OCI-LY1 (cell line): ENCODE data around the gene DUOX1.

ENCODE experiments used
- H2AFZ ChIP-seq: fragments of 200-600 bp; sonication (generic), shearing (Covaris generic); 2 replicates; pipeline ENCODE4 v1.6.0; 2014; ENCODE audit warnings: antibody characterized with exemption, mild to moderate bottlenecking, low read length
- H3F3A ChIP-seq: fragments of 200-600 bp; sonication (generic), shearing (Covaris generic); 2 replicates; pipeline ENCODE4 v1.6.0; 2014; ENCODE audit warnings: mild to moderate bottlenecking, antibody characterized with exemption, low read length, moderate library complexity; ENCODE audit not compliant: insufficient read depth
- H3K27ac ChIP-seq: fragments of 200-600 bp; sonication (generic); 2 replicates; pipeline ENCODE4 v1.5.1; 2014; ENCODE audit warnings: low read length, mixed run types, mild to moderate bottlenecking, low read depth; ENCODE audit not compliant: poor library complexity, severe bottlenecking
- H3K27me3 ChIP-seq: fragments of 200-600 bp; sonication (generic); 2 replicates; pipeline ENCODE4 v1.6.0; 2014; ENCODE audit warnings: antibody characterized with exemption, mild to moderate bottlenecking, low read length, moderate library complexity; ENCODE audit not compliant: insufficient read depth
- H3K36me3 ChIP-seq: fragments of 200-600 bp; sonication (generic); 2 replicates; pipeline ENCODE4 v1.6.1; 2014; ENCODE audit warnings: mild to moderate bottlenecking, antibody characterized with exemption, low read length, moderate library complexity, mixed read lengths; ENCODE audit not compliant: insufficient read depth
- H3K4me1 ChIP-seq: fragments of 200-600 bp; sonication (generic); 2 replicates; pipeline ENCODE4 v1.5.1; 2014; ENCODE audit warnings: mild to moderate bottlenecking, low read length, moderate library complexity; ENCODE audit not compliant: insufficient read depth, severe bottlenecking
- H3K4me2 ChIP-seq: fragments of 200-600 bp; sonication (generic), shearing (Covaris generic); 2 replicates; pipeline ENCODE4 v1.6.1; 2014; ENCODE audit warnings: low read length
- H3K4me3 ChIP-seq: fragments of 200-600 bp; sonication (generic); 2 replicates; pipeline ENCODE4 v1.5.1; 2014; ENCODE audit warnings: low read length, low read depth, mild to moderate bottlenecking, mixed read lengths; ENCODE audit not compliant: poor library complexity, severe bottlenecking
- H3K79me2 ChIP-seq: fragments of 200-600 bp; shearing (Covaris generic); 2 replicates; pipeline ENCODE4 v1.6.1; 2016; ENCODE audit warnings: mixed run types, low read length, mixed read lengths; ENCODE audit not compliant: insufficient read depth
- H3K9ac ChIP-seq: fragments of 200-600 bp; sonication (generic), shearing (Covaris generic); 2 replicates; pipeline ENCODE4 v1.6.1; 2014; ENCODE audit warnings: mild to moderate bottlenecking, low read length, mixed read lengths
- H3K9me2 ChIP-seq: fragments of 200-600 bp; sonication (generic), shearing (Covaris generic); 2 replicates; pipeline ENCODE4 v1.6.1; 2014; ENCODE audit warnings: low read depth, mild to moderate bottlenecking, low read length, mixed read lengths
- H3K9me3 ChIP-seq: fragments of 200-600 bp; shearing (Covaris generic); 2 replicates; pipeline ENCODE4 v1.6.1; 2014; ENCODE audit warnings: low read length, mixed read lengths
- H4K20me1 ChIP-seq: fragments of 200-600 bp; sonication (generic), shearing (Covaris generic); 2 replicates; pipeline ENCODE4 v1.6.0; 2016; ENCODE audit warnings: mild to moderate bottlenecking, low read length; ENCODE audit not compliant: insufficient read depth
- EZH2 ChIP-seq: fragments of 200-600 bp; sonication (generic), shearing (Covaris generic); IDR thresholded peaks from 2 replicates; pipeline ENCODE4 v1.8.0; 2017; ENCODE audit warnings: borderline replicate concordance, mixed run types, mild to moderate bottlenecking, antibody characterized with exemption, low read length, moderate library complexity, mixed read lengths
- TF ChIP-seq, protein P1 (sequence below): fragments of 200-600 bp; sonication (generic), shearing (Covaris generic); IDR thresholded peaks from 2 replicates; pipeline ENCODE4 v1.5.1; 2017; ENCODE audit warnings: mild to moderate bottlenecking, antibody characterized with exemption, low read length, moderate library complexity, mixed read lengths

DUOX1 gene

DNA sequence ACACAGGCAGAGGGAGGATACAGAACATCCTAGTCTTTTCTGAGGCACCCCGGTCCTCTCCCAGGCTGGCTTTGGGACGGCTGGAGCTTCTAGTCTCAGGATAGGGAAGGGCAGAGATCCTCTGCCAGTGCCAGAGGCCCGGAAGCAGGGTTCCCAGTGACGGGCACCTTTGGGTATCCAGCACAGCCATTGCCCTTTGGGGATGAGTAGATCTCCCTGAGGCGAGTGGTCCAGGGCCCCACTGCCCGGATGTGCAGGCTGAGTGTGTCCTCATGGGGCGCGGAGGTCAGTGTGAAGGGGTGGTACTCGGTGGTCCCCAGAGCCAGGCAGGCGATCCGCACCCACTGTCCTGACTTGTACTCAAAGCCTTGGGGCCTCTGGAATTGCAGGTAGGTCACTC lies 34.1 kb upstream of the DUOX1 start:
- Histone ChIP-seq H3K4me2 (no peak overlapping the region), H3K9me3 (no peaks in the 10 kb centered on the region), H4K20me1 (no peaks in the 10 kb centered on the region)

DNA sequence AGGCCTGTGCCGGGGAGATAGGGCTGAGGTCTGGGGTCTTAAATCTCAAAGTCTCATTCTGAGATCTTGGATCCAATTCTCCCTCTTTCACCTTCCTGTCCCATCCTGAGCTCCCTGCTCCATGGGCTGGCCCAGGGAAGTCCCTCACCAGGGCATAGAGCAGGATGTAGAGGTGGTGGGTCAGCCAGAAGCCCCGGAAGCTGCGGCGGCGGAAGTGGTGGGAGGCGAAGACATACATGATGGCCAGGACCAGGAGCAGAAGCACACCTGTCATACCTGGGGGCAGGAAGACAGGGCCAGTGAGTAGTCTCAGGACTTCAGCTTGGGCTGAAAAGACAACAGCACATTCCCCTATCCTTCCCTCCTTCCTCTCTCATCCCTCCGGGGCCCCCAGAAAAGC lies 32.3 kb upstream of the DUOX1 start:
- Histone ChIP-seq H3K9me2 (no peaks in the 10 kb centered on the region), H3K36me3 (no peaks in the 10 kb centered on the region), H3F3A (no peaks in the 10 kb centered on the region), H2AFZ (no peak overlapping the region), H3K27ac (no peak overlapping the region), H3K79me2 (no peaks in the 10 kb centered on the region), H3K4me2 (no peak overlapping the region), H3K27me3 (0 out of 2 replicates have a peak, but pooled peaks cover 4% of the 10 kb centered on the region), H3K4me1 (no peaks in the 10 kb centered on the region), H4K20me1 (no peaks in the 10 kb centered on the region), H3K9ac (no peak overlapping the region), H3K9me3 (no peaks in the 10 kb centered on the region), H3K4me3 (no peak overlapping the region)
- TF ChIP-seq, protein P1, sequence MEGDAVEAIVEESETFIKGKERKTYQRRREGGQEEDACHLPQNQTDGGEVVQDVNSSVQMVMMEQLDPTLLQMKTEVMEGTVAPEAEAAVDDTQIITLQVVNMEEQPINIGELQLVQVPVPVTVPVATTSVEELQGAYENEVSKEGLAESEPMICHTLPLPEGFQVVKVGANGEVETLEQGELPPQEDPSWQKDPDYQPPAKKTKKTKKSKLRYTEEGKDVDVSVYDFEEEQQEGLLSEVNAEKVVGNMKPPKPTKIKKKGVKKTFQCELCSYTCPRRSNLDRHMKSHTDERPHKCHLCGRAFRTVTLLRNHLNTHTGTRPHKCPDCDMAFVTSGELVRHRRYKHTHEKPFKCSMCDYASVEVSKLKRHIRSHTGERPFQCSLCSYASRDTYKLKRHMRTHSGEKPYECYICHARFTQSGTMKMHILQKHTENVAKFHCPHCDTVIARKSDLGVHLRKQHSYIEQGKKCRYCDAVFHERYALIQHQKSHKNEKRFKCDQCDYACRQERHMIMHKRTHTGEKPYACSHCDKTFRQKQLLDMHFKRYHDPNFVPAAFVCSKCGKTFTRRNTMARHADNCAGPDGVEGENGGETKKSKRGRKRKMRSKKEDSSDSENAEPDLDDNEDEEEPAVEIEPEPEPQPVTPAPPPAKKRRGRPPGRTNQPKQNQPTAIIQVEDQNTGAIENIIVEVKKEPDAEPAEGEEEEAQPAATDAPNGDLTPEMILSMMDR: no peak
- TF ChIP-seq EZH2: no peak

More for the DNA sequence above, 34.1 kb upstream of the DUOX1 start:
- 0 out of 2 replicates have a peak, but pooled peaks cover 4% of the 10 kb centered on the region for H3K27me3 ChIP-seq
- H3K4me3 ChIP-seq: no peak overlapping the region
- H3K9me2 ChIP-seq: no peaks in the 10 kb centered on the region
- H3K27ac ChIP-seq: no peak overlapping the region
- no peaks in the 10 kb centered on the region for H3K36me3 ChIP-seq
- no peaks in the 10 kb centered on the region for H3F3A ChIP-seq
- no peak overlapping the region for H3K9ac ChIP-seq
- H2AFZ ChIP-seq: no peak overlapping the region
- no peaks in the 10 kb centered on the region for H3K79me2 ChIP-seq
- no peak for TF ChIP-seq EZH2
- TF ChIP-seq, protein P1: no peak
- H3K4me1 ChIP-seq: no peaks in the 10 kb centered on the region

DNA sequence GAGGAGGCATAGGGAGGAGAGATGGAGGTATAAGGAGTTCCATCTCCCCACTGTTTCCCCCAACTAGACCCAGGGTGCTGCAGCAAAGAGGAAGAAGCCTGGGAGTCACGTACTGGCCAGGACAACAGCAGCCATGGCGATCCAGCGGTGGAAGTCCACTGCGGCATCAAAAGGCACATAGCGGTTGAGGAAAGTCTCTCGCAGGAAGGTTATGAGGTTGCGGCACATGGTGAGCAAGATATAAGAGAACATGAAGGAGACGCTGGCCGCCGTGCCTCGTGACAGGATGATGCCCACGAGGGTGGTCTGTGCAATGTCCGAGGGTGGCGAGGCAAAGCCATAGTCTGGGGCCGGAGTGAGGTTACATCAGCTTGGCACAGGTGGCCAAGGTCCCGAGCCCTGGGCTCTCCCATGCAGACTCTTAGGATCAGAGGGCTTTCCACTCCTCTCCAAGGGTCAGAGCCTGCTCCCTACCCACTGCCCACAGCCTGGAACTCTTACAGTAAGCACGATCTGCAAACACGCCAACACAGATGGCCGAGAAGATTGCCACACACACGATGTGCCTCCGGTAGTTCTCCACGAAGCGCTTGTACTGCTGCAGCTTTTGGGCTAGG lies 30.1 kb upstream of the DUOX1 start:
- no peaks in the 10 kb centered on the region for H3K4me1 ChIP-seq
- TF ChIP-seq EZH2: no peak
- TF ChIP-seq, protein P1: no peak
- H3K9ac ChIP-seq: no peak overlapping the region
- no peaks in the 10 kb centered on the region for H3K9me3 ChIP-seq
- H3K27ac ChIP-seq: no peak overlapping the region
- no peaks in the 10 kb centered on the region for H3K9me2 ChIP-seq
- no peak overlapping the region for H3K4me2 ChIP-seq
- H4K20me1 ChIP-seq: no peaks in the 10 kb centered on the region
- H3K36me3 ChIP-seq: no peaks in the 10 kb centered on the region
- H3K4me3 ChIP-seq: no peak overlapping the region
- no peaks in the 10 kb centered on the region for H3K79me2 ChIP-seq
- H3F3A ChIP-seq: no peaks in the 10 kb centered on the region
- no peaks in the 10 kb centered on the region for H3K27me3 ChIP-seq
- no peak overlapping the region for H2AFZ ChIP-seq
